Liver (tissue), 2 donors: ENCODE measurements around the gene PPP1R18.

Source experiments
- TF ChIP-seq, protein P1 (sequence below): IDR thresholded peaks from 2 replicates; pipeline ENCODE4 v1.6.1; 2016; ENCODE audit warnings: antibody characterized with exemption, mild to moderate bottlenecking
- TF ChIP-seq, protein P2 (sequence below): fragments of 150-350 bp; IDR thresholded peaks from 2 replicates; pipeline ENCODE4 v1.5.1; 2017; ENCODE audit warnings: improper control_type of control experiment, low read depth, low read length; ENCODE audit not compliant: missing input control
- donor health status: healthy.

DNA sequence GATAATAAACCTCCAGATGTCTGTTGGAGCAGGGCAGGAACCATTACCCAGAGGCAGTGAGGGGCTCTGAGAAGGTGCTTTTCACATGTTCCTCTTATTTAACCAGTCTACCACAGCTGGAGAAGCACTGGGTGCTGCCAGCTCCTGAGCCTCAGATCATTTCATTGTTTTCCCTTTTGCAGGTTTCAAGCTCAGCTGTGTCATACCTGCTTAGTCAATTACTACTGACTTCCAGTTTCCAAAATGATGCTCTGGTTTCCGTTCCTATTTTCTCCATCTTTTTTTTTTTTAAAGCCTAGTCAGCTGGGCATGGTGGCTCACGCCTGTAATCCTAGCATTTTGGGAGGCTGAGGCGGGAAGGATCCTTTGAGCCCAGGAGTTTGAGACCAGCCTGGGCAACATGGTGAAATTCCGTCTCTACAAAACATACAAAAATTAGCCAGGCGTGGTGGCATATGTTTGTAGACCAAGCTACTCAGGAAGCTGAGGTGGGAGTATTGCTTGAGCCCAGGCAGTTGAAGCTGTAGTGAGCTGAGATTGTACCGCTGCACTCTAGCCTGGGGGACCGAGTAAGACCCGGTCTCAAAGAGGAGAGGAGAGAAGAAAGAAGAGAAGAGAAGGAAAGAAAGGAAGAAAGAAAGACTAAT is 49.3 kb upstream of the PPP1R18 start:
- TF ChIP-seq, protein P1, sequence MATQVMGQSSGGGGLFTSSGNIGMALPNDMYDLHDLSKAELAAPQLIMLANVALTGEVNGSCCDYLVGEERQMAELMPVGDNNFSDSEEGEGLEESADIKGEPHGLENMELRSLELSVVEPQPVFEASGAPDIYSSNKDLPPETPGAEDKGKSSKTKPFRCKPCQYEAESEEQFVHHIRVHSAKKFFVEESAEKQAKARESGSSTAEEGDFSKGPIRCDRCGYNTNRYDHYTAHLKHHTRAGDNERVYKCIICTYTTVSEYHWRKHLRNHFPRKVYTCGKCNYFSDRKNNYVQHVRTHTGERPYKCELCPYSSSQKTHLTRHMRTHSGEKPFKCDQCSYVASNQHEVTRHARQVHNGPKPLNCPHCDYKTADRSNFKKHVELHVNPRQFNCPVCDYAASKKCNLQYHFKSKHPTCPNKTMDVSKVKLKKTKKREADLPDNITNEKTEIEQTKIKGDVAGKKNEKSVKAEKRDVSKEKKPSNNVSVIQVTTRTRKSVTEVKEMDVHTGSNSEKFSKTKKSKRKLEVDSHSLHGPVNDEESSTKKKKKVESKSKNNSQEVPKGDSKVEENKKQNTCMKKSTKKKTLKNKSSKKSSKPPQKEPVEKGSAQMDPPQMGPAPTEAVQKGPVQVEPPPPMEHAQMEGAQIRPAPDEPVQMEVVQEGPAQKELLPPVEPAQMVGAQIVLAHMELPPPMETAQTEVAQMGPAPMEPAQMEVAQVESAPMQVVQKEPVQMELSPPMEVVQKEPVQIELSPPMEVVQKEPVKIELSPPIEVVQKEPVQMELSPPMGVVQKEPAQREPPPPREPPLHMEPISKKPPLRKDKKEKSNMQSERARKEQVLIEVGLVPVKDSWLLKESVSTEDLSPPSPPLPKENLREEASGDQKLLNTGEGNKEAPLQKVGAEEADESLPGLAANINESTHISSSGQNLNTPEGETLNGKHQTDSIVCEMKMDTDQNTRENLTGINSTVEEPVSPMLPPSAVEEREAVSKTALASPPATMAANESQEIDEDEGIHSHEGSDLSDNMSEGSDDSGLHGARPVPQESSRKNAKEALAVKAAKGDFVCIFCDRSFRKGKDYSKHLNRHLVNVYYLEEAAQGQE: no peak
- TF ChIP-seq, protein P2, sequence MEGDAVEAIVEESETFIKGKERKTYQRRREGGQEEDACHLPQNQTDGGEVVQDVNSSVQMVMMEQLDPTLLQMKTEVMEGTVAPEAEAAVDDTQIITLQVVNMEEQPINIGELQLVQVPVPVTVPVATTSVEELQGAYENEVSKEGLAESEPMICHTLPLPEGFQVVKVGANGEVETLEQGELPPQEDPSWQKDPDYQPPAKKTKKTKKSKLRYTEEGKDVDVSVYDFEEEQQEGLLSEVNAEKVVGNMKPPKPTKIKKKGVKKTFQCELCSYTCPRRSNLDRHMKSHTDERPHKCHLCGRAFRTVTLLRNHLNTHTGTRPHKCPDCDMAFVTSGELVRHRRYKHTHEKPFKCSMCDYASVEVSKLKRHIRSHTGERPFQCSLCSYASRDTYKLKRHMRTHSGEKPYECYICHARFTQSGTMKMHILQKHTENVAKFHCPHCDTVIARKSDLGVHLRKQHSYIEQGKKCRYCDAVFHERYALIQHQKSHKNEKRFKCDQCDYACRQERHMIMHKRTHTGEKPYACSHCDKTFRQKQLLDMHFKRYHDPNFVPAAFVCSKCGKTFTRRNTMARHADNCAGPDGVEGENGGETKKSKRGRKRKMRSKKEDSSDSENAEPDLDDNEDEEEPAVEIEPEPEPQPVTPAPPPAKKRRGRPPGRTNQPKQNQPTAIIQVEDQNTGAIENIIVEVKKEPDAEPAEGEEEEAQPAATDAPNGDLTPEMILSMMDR: no peak
